GM12874 (cell line): ENCODE results near the gene RANBP3L.

Experiments used
- CTCF ChIP-seq: IDR thresholded peaks from 2 replicates; pipeline ENCODE4 v1.5.1; 2011; ENCODE audit warnings: low read depth, mild to moderate bottlenecking, control low read depth, low read length, moderate library complexity; ENCODE audit not compliant: insufficient read depth

Gene RANBP3L

GRCh38 chr5:36246036-36246800 lies 55.5 kb downstream of the RANBP3L start:
- no peak for TF ChIP-seq CTCF

GRCh38 chr5:36244076-36244475 lies 57.6 kb downstream of the RANBP3L start:
- TF ChIP-seq CTCF: no peak

- TF ChIP-seq CTCF: no peak
Measured at GRCh38 chr5:36243653-36244052, 58.0 kb downstream of the RANBP3L start.

GRCh38 chr5:36242534-36243485 lies 58.9 kb downstream of the RANBP3L start:
- TF ChIP-seq CTCF: no peak

GRCh38 chr5:36241631-36242533 lies 59.8 kb downstream of the RANBP3L start, which contains the start of gene NADK2:
Gene NADK2, minus strand, starts transcription at chr5:36241925. Its CDS starts 127 bp downstream, at chr5:36241798.
- TF ChIP-seq CTCF: peak; percentile 73

GRCh38 chr5:36240779-36241630 lies 60.7 kb downstream of the RANBP3L start:
- TF ChIP-seq CTCF: no peak
